Measurements from ENCODE around the gene CPLANE1.
"Not testable (repeated sequence)": the region's sequence is repeated elsewhere in the genome, so short reads cannot be mapped to it uniquely, and the experiment has no call there.

Gene CPLANE1

GRCh38 chr5:37112383-37112991 is 136.7 kb downstream of the CPLANE1 start:
- no peak for DNase-seq

GRCh38 chr5:37111426-37112382 is 137.5 kb downstream of the CPLANE1 start:
- no peak for DNase-seq

GRCh38 chr5:37110135-37110534 is 139.0 kb downstream of the CPLANE1 start:
- DNase-seq: no peak

GRCh38 chr5:37109338-37109737 is 139.8 kb downstream of the CPLANE1 start:
- no peak for DNase-seq

- DNase-seq: no peak
These were observed 145.9 kb downstream of the CPLANE1 start for GRCh38 chr5:37103302-37103701.

- DNase-seq: not testable (repeated sequence)
These were observed 149.9 kb downstream of the CPLANE1 start for GRCh38 chr5:37099267-37099666.

- DNase-seq: not testable (repeated sequence)
These were observed 155.4 kb downstream of the CPLANE1 start for GRCh38 chr5:37093795-37094194.

- no peak for DNase-seq
These were observed 158.4 kb downstream of the CPLANE1 start for GRCh38 chr5:37090781-37091180.

- no peak for DNase-seq
These were observed 159.0 kb downstream of the CPLANE1 start for GRCh38 chr5:37090123-37090726.

- DNase-seq: no peak
These were observed 161.2 kb downstream of the CPLANE1 start for GRCh38 chr5:37088009-37088408.

- no peak for DNase-seq
These were observed 162.6 kb downstream of the CPLANE1 start for GRCh38 chr5:37086466-37087173.

GRCh38 chr5:37086026-37086425 is 163.2 kb downstream of the CPLANE1 start:
- DNase-seq: not testable (repeated sequence)

- not testable (repeated sequence) for DNase-seq
These were observed 166.2 kb downstream of the CPLANE1 start for GRCh38 chr5:37082977-37083376.

GRCh38 chr5:37080697-37081096 is 168.5 kb downstream of the CPLANE1 start:
- no peak for DNase-seq

GRCh38 chr5:37077146-37077545 is 172.0 kb downstream of the CPLANE1 start:
- DNase-seq: no peak

- DNase-seq: no peak
These were observed 173.7 kb downstream of the CPLANE1 start for GRCh38 chr5:37075399-37075950.

- no peak for DNase-seq
These were observed 177.1 kb downstream of the CPLANE1 start for GRCh38 chr5:37071901-37072581.

GRCh38 chr5:37071487-37071886 is 177.7 kb downstream of the CPLANE1 start:
- no peak for DNase-seq

- DNase-seq: no peak
These were observed 184.7 kb downstream of the CPLANE1 start for GRCh38 chr5:37064442-37064841.

GRCh38 chr5:37063739-37064138 is 185.4 kb downstream of the CPLANE1 start:
- no peak for DNase-seq

GRCh38 chr5:37060030-37060429 is 189.1 kb downstream of the CPLANE1 start:
- DNase-seq: no peak

- no peak for DNase-seq
These were observed 192.4 kb downstream of the CPLANE1 start for GRCh38 chr5:37056762-37057161.
